GM23248 (cell line): Measurements from ENCODE around the gene STK16. TPM values are rescaled to one million over a fixed set of nuclear protein-coding genes. Genes with fewer than 3 reads are reported as not detected.

Source experiments
- DNase-seq: peaks from one replicate; pipeline ENCODE4 v3.0.0-alpha.2; 2015
- H2AFZ ChIP-seq: fragments of 200-600 bp; sonication (generic); 2 replicates; pipeline ENCODE4 v1.6.1; 2016; ENCODE audit warnings: antibody characterized with exemption
- H3F3A ChIP-seq: fragments of 200-600 bp; sonication (generic); 2 replicates; pipeline ENCODE4 v1.6.1; 2016; ENCODE audit warnings: mild to moderate bottlenecking, antibody characterized with exemption, mixed run types; ENCODE audit not compliant: insufficient read depth
- H3K27ac ChIP-seq: fragments of 200-600 bp; sonication (generic); 2 replicates; pipeline ENCODE4 v1.5.1; 2016; ENCODE audit warnings: mild to moderate bottlenecking
- H3K27me3 ChIP-seq: fragments of 200-600 bp; sonication (generic); replicated peaks from 2 replicates; pipeline ENCODE4 v1.6.1; 2016; ENCODE audit warnings: mild to moderate bottlenecking; ENCODE audit not compliant: insufficient read depth
- H3K36me3 ChIP-seq: fragments of 200-600 bp; sonication (generic); 2 replicates; pipeline ENCODE4 v1.6.1; 2016; ENCODE audit warnings: low read depth, mild to moderate bottlenecking
- H3K4me1 ChIP-seq: fragments of 200-600 bp; sonication (generic); 2 replicates; pipeline ENCODE4 v1.6.1; 2016; ENCODE audit warnings: mild to moderate bottlenecking; ENCODE audit not compliant: insufficient read depth
- H3K4me2 ChIP-seq: fragments of 200-600 bp; sonication (generic); one replicate; pipeline ENCODE4 v1.6.1; 2016; ENCODE audit warnings: mild to moderate bottlenecking; ENCODE audit not compliant: unreplicated experiment
- H3K4me3 ChIP-seq: fragments of 200-600 bp; sonication (generic); 2 replicates; pipeline ENCODE4 v1.5.1; 2016; ENCODE audit warnings: mild to moderate bottlenecking
- H3K79me2 ChIP-seq: fragments of 200-600 bp; sonication (generic); 2 replicates; pipeline ENCODE4 v1.6.1; 2016; ENCODE audit warnings: mild to moderate bottlenecking; ENCODE audit not compliant: insufficient read depth
- H3K9ac ChIP-seq: fragments of 200-600 bp; sonication (generic); 2 replicates; pipeline ENCODE4 v1.6.1; 2016; ENCODE audit warnings: mild to moderate bottlenecking
- H3K9me2 ChIP-seq: fragments of 200-600 bp; sonication (generic); 2 replicates; pipeline ENCODE4 v1.6.1; 2016; ENCODE audit warnings: mixed run types, mild to moderate bottlenecking, moderate library complexity; ENCODE audit not compliant: insufficient read depth
- H3K9me3 ChIP-seq: fragments of 200-600 bp; sonication (generic); one replicate; pipeline ENCODE4 v1.6.1; 2017; ENCODE audit warnings: low read depth
- H4K20me1 ChIP-seq: fragments of 200-600 bp; sonication (generic); 2 replicates; pipeline ENCODE4 v1.6.0; 2016; ENCODE audit not compliant: insufficient read depth
- EZH2 ChIP-seq: fragments of 200-600 bp; sonication (generic); IDR thresholded peaks from 2 replicates; pipeline ENCODE4 v1.6.1; 2018; ENCODE audit warnings: antibody characterized with exemption, mild to moderate bottlenecking; ENCODE audit not compliant: insufficient read depth, poor library complexity, severe bottlenecking
- EZH2phosphoT487 ChIP-seq: fragments of 200-600 bp; sonication (generic); IDR thresholded peaks from 2 replicates; pipeline ENCODE4 v1.6.1; 2018; ENCODE audit warnings: antibody characterized with exemption, moderate library complexity, mild to moderate bottlenecking, low read depth; ENCODE audit not compliant: insufficient read depth
- WGBS, 2 experiments: methylation state at CpG; one replicate each; pipeline ENCODE4 v1.1.6; 2015 to 2017; ENCODE audit warnings: low lambda C conversion rate in 2 of 2, low coverage in 1 of 2; ENCODE audit errors: missing lambda C conversion rate in 2 of 2; 5-methylcytosine and 5-hydroxymethylcytosine counted together
- in situ Hi-C: fragments of 300-500 bp; cut with MboI; formaldehyde crosslinking; loops from 2 replicates; pipeline ENCODE4 v1.15.0; 2020
- polyA plus RNA-seq: library from polyadenylated mRNA; unstranded; fragments of >200 nt; fragmentation: Nextera tagmentation; extraction: Ambion mirVana; gene quantifications from 2 replicates; pipeline ENCODE4 v1.2.1, GENCODE V29; 2016
- total RNA-seq: library from RNA; depleted of rRNA; stranded (reverse); fragments of >200 nt; shearing (Covaris generic); gene quantifications from 2 replicates; pipeline ENCODE4 v1.2.3, GENCODE V29; 2014

STK16 gene
- total and polyA plus RNA-seq, 2 experiments from 2014 or later: 7.2 to 16.0 TPM

DNA sequence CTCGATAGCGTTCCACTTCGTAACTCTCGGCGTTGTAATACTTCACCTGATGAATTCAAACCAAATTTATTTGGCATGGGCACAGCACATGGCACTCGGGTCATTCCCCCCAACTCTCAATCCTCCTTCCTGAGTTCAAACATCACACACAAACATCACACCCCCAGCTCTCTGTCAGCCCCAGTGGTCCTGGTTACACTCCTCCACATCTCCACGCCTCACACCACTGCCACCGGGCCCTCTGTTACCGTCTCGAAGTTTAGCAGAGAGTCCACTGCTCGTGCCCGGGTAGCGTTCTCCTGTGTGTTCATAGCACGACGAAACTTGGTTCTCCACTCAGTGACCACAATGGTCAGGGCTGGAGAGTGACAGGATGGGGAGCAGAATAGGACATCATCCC lies 31.1 kb upstream of the STK16 start:
- H3K9ac ChIP-seq: no peak overlapping the region
- H3K36me3 ChIP-seq: no peaks in the 10 kb centered on the region
- no peaks in the 10 kb centered on the region for H4K20me1 ChIP-seq
- TF ChIP-seq EZH2phosphoT487 (no peak), EZH2 (no peak)
- 96 to 98% methylated on average over 15 of the region's 15 CpGs for WGBS, 2 experiments
- no peak overlapping the region for H3K27ac ChIP-seq
- no peaks in the 10 kb centered on the region for H3K9me3 ChIP-seq
- no peak for DNase-seq
- peaks cover 2% of the 10 kb centered on the region for H3F3A ChIP-seq
- H3K9me2 ChIP-seq: no peaks in the 10 kb centered on the region
- in situ Hi-C loops: no loop called here
- H3K27me3 ChIP-seq: no peaks in the 10 kb centered on the region
- no peak overlapping the region for H3K4me3 ChIP-seq
- peaks cover 12% of the 10 kb centered on the region for H3K4me1 ChIP-seq
- no peak overlapping the region for H2AFZ ChIP-seq
- H3K79me2 ChIP-seq: peaks cover 11% of the 10 kb centered on the region; the same call in 1 of the 2 replicates
- H3K4me2 ChIP-seq: no peak overlapping the region

DNA sequence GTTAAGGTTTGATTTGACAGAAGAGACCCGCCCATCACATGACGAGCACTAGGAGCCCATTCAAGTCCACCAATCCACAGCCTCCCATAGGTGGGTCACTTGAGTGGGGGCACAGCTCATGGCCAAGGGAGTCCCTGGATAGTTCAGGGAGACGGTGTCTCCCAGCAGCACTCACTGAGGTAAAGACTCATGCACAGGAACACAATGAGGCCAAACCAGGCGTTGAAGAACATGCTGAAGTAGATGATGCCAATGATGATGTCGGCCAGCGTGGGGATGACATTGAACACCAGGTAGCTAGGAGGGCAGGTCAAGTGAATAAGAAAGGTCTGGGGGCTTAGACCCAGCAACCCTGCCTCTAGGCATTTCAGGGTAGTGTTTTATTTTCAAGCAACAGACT lies 30.5 kb upstream of the STK16 start:
- Histone ChIP-seq H3K9ac (no peak overlapping the region), H2AFZ (no peak overlapping the region), H3K79me2 (peaks cover 11% of the 10 kb centered on the region; the same call in 1 of the 2 replicates), H3K27me3 (no peaks in the 10 kb centered on the region), H3K9me2 (no peaks in the 10 kb centered on the region), H3K4me3 (no peak overlapping the region), H3K4me1 (peaks cover 16% of the 10 kb centered on the region), H3K36me3 (no peaks in the 10 kb centered on the region), H3F3A (peaks cover 8% of the 10 kb centered on the region), H4K20me1 (no peaks in the 10 kb centered on the region), H3K27ac (no peak overlapping the region), H3K4me2 (no peak overlapping the region), H3K9me3 (no peaks in the 10 kb centered on the region)
- 90 to 92% methylated on average over 6 of the region's 6 CpGs for WGBS, 2 experiments
- no peak for TF ChIP-seq EZH2
- TF ChIP-seq EZH2phosphoT487: no peak
- DNase-seq: no peak
- in situ Hi-C loops: no loop called here

DNA sequence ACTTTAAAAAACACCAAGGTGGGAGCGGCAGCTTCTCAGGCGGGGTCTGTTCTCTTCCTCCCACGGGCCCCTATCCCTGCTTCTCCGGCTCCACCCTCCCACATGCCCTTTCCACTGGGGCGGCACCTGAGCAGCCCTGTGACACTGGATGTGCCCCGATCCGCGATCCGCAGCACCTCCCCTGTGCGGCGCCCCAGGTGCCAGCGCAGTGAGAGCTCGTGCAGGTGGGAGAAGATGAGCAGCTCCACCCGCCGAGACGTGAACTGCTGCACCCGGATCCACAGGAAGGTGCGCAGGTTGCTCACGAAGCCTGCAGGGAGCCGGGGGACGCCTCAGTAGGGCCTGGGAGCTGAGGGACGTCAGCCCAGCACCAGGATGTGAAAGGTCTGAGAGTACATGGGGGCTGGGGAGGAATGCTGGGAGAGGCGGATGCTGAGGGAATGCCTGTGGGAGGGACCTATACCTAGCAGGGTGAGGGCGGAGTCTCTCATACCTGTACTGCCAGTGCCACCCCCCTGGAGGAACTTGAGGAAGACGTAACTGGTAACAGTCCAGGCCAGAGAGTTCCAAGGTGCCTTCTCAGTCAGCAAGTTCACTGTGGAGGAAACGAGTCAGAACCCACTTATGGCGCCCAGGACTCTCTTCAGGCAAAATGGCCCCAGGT lies 29.3 kb upstream of the STK16 start:
- Histone ChIP-seq H3K27me3 (no peaks in the 10 kb centered on the region), H3K4me2 (no peak overlapping the region), H3K9me3 (no peaks in the 10 kb centered on the region), H3K27ac (no peak overlapping the region), H3K36me3 (no peaks in the 10 kb centered on the region), H3F3A (peaks cover 17% of the 10 kb centered on the region), H4K20me1 (no peaks in the 10 kb centered on the region), H3K4me1 (peaks cover 16% of the 10 kb centered on the region), H2AFZ (no peak overlapping the region), H3K4me3 (no peak overlapping the region), H3K79me2 (peaks cover 11% of the 10 kb centered on the region; the same call in 1 of the 2 replicates), H3K9me2 (no peaks in the 10 kb centered on the region), H3K9ac (no peak overlapping the region)
- TF ChIP-seq EZH2 (no peak), EZH2phosphoT487 (no peak)
- DNase-seq: no peak
- 95 to 96% methylated on average over 26 to 27 of the region's 27 CpGs for WGBS, 2 experiments
- in situ Hi-C loops: no loop called here

DNA sequence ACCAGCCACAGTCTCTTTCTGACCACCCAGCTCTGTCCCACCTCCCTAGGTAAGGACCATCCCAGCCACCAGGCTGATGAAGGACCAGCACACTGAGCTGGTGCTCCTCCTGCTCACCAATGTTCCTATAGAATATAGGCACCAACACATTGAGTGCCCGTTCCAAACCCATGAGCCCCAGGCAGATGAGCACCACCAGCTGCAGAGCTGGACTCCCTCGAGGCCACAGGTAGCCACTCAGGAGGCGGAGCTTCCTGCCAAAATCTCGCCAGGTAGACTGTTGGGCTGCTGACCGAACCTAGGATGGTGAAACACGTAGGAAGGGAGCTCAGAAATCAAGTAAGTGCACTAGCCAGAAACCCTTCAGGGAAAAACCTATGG lies 28.8 kb upstream of the STK16 start:
- Histone ChIP-seq H3K9me2 (no peaks in the 10 kb centered on the region), H4K20me1 (no peaks in the 10 kb centered on the region), H3K9ac (no peak overlapping the region), H3K4me3 (no peak overlapping the region), H3K4me1 (peaks cover 16% of the 10 kb centered on the region), H3K27ac (no peak overlapping the region), H3K79me2 (peaks cover 11% of the 10 kb centered on the region; the same call in 1 of the 2 replicates), H3K9me3 (no peaks in the 10 kb centered on the region), H3K4me2 (no peak overlapping the region), H2AFZ (no peak overlapping the region), H3F3A (peaks cover 17% of the 10 kb centered on the region), H3K36me3 (peaks cover 2% of the 10 kb centered on the region; the same call in 1 of the 2 replicates), H3K27me3 (no peaks in the 10 kb centered on the region)
- DNase-seq: no peak
- 82 to 88% methylated on average over 6 of the region's 6 CpGs for WGBS, 2 experiments
- in situ Hi-C loops: no loop called here
- TF ChIP-seq EZH2: no peak
- no peak for TF ChIP-seq EZH2phosphoT487
